ENCODE measurements around the gene ACOT6.
A peak's percentile ranks its signal among the peaks of the same experiment; 100 is the strongest.
"Not testable (repeated sequence)": the region's sequence is repeated elsewhere in the genome, so short reads cannot be mapped to it uniquely, and the experiment has no call there.

Gene ACOT6

GRCh38 chr14:73612339-73613045, at the start of gene ACOT6:
ACOT6 (plus strand) TSS chr14:73612517; CDS start chr14:73612572, 55 bp downstream.
- DNase-seq (ENCODE audit: low read depth) = peak; percentile 30

- not testable (repeated sequence) for DNase-seq (ENCODE audit: low read depth)
These were observed 49.6 kb upstream of the ACOT6 start for GRCh38 chr14:73562696-73563095.

- not testable (repeated sequence) for DNase-seq (ENCODE audit: low read depth)
These were observed 45.9 kb upstream of the ACOT6 start for GRCh38 chr14:73566431-73566830.

GRCh38 chr14:73566935-73567334, 45.4 kb upstream of the ACOT6 start:
- DNase-seq (ENCODE audit: low read depth) = not testable (repeated sequence)

GRCh38 chr14:73567358-73567757, 45.0 kb upstream of the ACOT6 start:
- no peak for DNase-seq (ENCODE audit: low read depth)

GRCh38 chr14:73567951-73568885, 44.1 kb upstream of the ACOT6 start:
- no peak for DNase-seq (ENCODE audit: low read depth)

- not testable (repeated sequence) for DNase-seq (ENCODE audit: low read depth)
These were observed 43.5 kb upstream of the ACOT6 start for GRCh38 chr14:73568886-73569184.

- peak; percentile 61 for DNase-seq (ENCODE audit: low read depth)
These were observed 42.9 kb upstream of the ACOT6 start, which contains the start of gene ACOT2 for GRCh38 chr14:73569185-73569958. ACOT2 (plus strand) TSS chr14:73569213; CDS start chr14:73569241, 28 bp downstream.

GRCh38 chr14:73570913-73571312, 41.4 kb upstream of the ACOT6 start:
- peak; percentile 38 for DNase-seq (ENCODE audit: low read depth)

GRCh38 chr14:73573034-73573433, 39.3 kb upstream of the ACOT6 start:
- not testable (repeated sequence) for DNase-seq (ENCODE audit: low read depth)

- DNase-seq (ENCODE audit: low read depth) = not testable (repeated sequence)
These were observed 38.6 kb upstream of the ACOT6 start for GRCh38 chr14:73573740-73574139.

GRCh38 chr14:73574251-73574650, 38.1 kb upstream of the ACOT6 start:
- DNase-seq (ENCODE audit: low read depth) = not testable (repeated sequence)

- no peak for DNase-seq (ENCODE audit: low read depth)
These were observed 35.9 kb upstream of the ACOT6 start for GRCh38 chr14:73576391-73576790.

GRCh38 chr14:73577214-73577613, 35.1 kb upstream of the ACOT6 start:
- not testable (repeated sequence) for DNase-seq (ENCODE audit: low read depth)

- not testable (repeated sequence) for DNase-seq (ENCODE audit: low read depth)
These were observed 30.0 kb upstream of the ACOT6 start for GRCh38 chr14:73582102-73582979.

GRCh38 chr14:73588695-73589094, 23.6 kb upstream of the ACOT6 start:
- DNase-seq (ENCODE audit: low read depth) = no peak

- DNase-seq (ENCODE audit: low read depth) = no peak
These were observed 23.2 kb upstream of the ACOT6 start for GRCh38 chr14:73589116-73589515.

- DNase-seq (ENCODE audit: low read depth) = not testable (repeated sequence)
These were observed 21.7 kb upstream of the ACOT6 start for GRCh38 chr14:73590673-73591004.

- no peak for DNase-seq (ENCODE audit: low read depth)
These were observed 20.4 kb upstream of the ACOT6 start, which contains the start of gene ACOT4 for GRCh38 chr14:73591690-73592449. ACOT4 (plus strand) TSS chr14:73591873; CDS start chr14:73591960, 87 bp downstream.

GRCh38 chr14:73594491-73594890, 17.8 kb upstream of the ACOT6 start:
- DNase-seq (ENCODE audit: low read depth) = no peak
